Cardiac muscle cell (in vitro differentiated cells and primary cell): Measurements from ENCODE around the gene FAXC. TPM values are rescaled to one million over a fixed set of nuclear protein-coding genes. Genes with fewer than 3 reads are reported as not detected.

Experiments
- DNase-seq, 2 donors: peaks; one replicate each; pipeline versions ENCODE4 v3.0.0 to v3.0.0-alpha.2; 2010 to 2017; ENCODE audit warnings: low read depth in 1 of 2, low spot score in 1 of 2
- H3K27ac ChIP-seq: fragments of 200-600 bp; sonication (generic); 2 replicates; pipeline ENCODE4 v1.5.1; 2016
- H3K27me3 ChIP-seq: fragments of 200-600 bp; sonication (generic); 2 replicates; pipeline ENCODE4 v1.6.0; 2016; ENCODE audit warnings: control low read depth
- H3K36me3 ChIP-seq: fragments of 200-600 bp; sonication (generic); 2 replicates; pipeline ENCODE4 v1.5.1; 2016; ENCODE audit warnings: control low read depth
- H3K4me1 ChIP-seq: fragments of 200-600 bp; sonication (generic); 2 replicates; pipeline ENCODE4 v1.8.1; 2017; ENCODE audit warnings: low read depth, mild to moderate bottlenecking, mixed run types
- H3K4me3 ChIP-seq: fragments of 200-600 bp; sonication (generic); 2 replicates; pipeline ENCODE4 v1.5.1; 2016; ENCODE audit warnings: mild to moderate bottlenecking
- H3K9me3 ChIP-seq: fragments of 200-600 bp; sonication (generic); 2 replicates; pipeline ENCODE4 v1.5.1; 2017; ENCODE audit warnings: low read depth, mild to moderate bottlenecking, control low read depth
- polyA plus RNA-seq: library from polyadenylated mRNA; unstranded; fragments of >200 nt; fragmentation: Nextera tagmentation; extraction: Ambion mirVana; gene quantifications from 2 replicates; pipeline ENCODE4 v1.2.1, GENCODE V29; 2016
- total RNA-seq: library from RNA; depleted of rRNA; stranded (reverse); fragments of >200 nt; gene quantifications from 2 replicates; pipeline ENCODE4 v1.2.3, GENCODE V29; 2016
- TF ChIP-seq, protein P1 (sequence below): IDR thresholded peaks from 2 replicates; pipeline ENCODE4 v1.5.1; 2012; ENCODE audit warnings: low read depth, mild to moderate bottlenecking, low read length

The FAXC gene
- total and polyA plus RNA-seq, 2 experiments from 2014 or later = 0.30 to 2.7 TPM

DNA sequence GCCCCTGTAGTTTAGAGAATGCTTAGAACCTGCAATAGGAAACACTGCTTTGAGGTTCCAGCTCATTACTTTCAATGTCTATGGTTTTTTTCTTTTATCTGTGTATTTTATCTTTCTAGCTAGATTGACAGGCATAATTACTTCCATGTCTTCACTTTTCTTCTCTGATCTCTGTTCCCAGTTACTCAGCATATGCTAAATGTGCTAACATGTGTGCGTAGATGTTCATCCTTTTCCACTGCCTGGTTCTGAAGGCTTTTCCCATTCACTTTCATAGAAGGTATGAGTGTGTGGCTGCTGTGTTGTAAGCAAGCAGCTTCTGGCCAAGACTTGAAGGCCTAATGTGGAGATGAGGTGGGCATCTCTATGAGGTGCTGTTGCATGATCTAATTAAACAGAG is 38.9 kb downstream of the FAXC start:
- H3K27ac ChIP-seq = no peak overlapping the region
- no peaks in the 10 kb centered on the region for H3K4me1 ChIP-seq
- no peaks in the 10 kb centered on the region for H3K27me3 ChIP-seq
- no peak for DNase-seq
- no peaks in the 10 kb centered on the region for H3K36me3 ChIP-seq
- H3K4me3 ChIP-seq = no peak overlapping the region
- no peaks in the 10 kb centered on the region for H3K9me3 ChIP-seq
- TF ChIP-seq, protein P1, sequence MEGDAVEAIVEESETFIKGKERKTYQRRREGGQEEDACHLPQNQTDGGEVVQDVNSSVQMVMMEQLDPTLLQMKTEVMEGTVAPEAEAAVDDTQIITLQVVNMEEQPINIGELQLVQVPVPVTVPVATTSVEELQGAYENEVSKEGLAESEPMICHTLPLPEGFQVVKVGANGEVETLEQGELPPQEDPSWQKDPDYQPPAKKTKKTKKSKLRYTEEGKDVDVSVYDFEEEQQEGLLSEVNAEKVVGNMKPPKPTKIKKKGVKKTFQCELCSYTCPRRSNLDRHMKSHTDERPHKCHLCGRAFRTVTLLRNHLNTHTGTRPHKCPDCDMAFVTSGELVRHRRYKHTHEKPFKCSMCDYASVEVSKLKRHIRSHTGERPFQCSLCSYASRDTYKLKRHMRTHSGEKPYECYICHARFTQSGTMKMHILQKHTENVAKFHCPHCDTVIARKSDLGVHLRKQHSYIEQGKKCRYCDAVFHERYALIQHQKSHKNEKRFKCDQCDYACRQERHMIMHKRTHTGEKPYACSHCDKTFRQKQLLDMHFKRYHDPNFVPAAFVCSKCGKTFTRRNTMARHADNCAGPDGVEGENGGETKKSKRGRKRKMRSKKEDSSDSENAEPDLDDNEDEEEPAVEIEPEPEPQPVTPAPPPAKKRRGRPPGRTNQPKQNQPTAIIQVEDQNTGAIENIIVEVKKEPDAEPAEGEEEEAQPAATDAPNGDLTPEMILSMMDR = no peak

DNA sequence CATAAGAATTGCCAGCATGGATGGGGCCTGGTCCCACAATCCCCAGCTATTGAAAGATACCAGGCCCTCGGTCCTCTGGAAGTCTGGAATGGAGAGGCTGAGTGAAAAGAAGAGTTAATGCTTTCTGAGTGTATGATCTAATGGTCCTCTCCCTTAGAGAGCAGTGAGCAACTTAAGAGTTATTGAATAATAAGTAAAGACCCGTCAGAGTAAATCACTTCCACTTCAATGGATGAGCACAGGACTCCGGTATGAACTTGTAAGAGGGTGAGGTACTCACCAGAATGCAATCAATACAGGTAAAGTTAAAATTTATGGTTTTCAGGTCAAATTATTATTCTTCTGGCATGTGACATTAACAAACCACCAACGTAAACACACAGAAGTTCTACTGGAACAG is 39.9 kb downstream of the FAXC start:
- H3K9me3 ChIP-seq = no peaks in the 10 kb centered on the region
- H3K4me3 ChIP-seq = no peak overlapping the region
- H3K36me3 ChIP-seq = no peaks in the 10 kb centered on the region
- DNase-seq = no peak
- H3K27ac ChIP-seq = no peak overlapping the region
- no peaks in the 10 kb centered on the region for H3K27me3 ChIP-seq
- no peaks in the 10 kb centered on the region for H3K4me1 ChIP-seq
- TF ChIP-seq, protein P1 = no peak

DNA sequence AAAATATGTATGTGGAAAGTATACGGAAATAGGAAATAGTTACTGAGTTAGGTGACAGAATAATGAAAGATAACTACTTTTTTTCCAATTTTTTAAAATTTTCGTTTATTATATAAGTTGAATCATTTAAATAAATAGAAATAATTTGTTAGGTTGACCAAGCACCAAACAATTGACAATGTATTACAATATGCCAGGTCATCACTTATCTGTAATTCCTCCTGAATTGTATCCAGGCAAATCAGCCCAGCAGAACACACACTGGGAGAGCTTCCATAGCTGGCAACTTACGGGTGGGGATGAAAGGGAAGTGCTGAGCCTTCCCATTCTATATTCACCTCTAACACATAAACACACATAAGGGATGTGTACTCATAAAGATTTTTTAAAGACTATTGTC is 40.7 kb downstream of the FAXC start:
- Histone ChIP-seq H3K27ac (no peak overlapping the region), H3K36me3 (no peaks in the 10 kb centered on the region), H3K9me3 (no peaks in the 10 kb centered on the region), H3K4me1 (no peaks in the 10 kb centered on the region), H3K4me3 (no peak overlapping the region), H3K27me3 (no peaks in the 10 kb centered on the region)
- TF ChIP-seq, protein P1 = no peak
- no peak for DNase-seq

DNA sequence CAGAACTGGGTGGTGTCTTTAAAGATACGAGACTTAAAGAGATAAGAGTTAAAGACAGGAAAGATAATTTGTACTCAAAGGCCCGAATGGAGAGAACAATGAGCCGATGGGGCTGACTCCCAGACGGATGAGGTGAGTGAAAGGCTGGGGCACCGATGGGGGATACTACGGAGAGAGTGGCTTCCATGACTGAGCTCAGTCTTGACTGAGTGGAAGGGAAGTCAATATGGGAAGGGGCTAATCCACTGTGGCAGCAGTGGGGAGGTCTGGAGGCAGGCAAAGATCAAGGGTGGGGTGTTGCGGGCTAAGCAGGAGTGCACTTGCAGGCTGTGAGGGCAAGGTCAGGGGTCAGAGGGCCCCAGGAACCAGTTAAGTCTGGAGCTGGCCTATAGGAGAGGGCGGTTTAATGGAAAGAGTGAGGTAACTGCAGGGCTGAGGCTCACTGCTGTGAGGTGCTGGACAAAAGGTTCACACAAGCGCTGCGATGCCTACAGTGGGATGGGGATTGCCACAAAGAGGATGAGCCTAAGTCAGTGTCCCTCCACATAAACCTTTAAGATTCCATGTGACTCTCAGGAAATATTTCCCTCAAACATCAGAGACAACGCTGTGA is 42.1 kb downstream of the FAXC start:
- TF ChIP-seq, protein P1 = no peak
- H3K9me3 ChIP-seq = no peaks in the 10 kb centered on the region
- no peaks in the 10 kb centered on the region for H3K4me1 ChIP-seq
- no peaks in the 10 kb centered on the region for H3K36me3 ChIP-seq
- no peak for DNase-seq
- no peak overlapping the region for H3K4me3 ChIP-seq
- no peak overlapping the region for H3K27ac ChIP-seq
- no peaks in the 10 kb centered on the region for H3K27me3 ChIP-seq

DNA sequence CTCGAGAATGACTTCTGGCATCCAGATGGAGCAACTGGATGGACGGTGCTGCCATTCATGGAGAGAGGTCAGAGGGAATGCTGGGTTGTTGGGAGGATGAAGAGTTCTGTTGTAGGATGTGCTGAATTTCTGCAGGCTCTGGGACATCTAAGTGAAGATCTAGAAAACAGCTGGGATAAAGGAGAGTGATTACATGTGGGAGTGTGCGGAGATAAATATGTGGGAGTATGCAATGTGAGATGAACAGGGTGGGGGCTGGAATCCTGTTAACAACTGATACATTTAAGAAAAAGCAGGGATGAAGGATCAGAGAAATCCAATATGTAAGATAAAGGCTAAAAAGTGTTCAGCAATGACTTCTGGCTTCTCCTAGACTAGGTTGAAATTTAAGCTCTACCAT is 43.1 kb downstream of the FAXC start:
- Histone ChIP-seq H3K27ac (no peak overlapping the region), H3K9me3 (no peaks in the 10 kb centered on the region), H3K4me1 (no peaks in the 10 kb centered on the region), H3K4me3 (no peak overlapping the region), H3K36me3 (no peaks in the 10 kb centered on the region), H3K27me3 (no peaks in the 10 kb centered on the region)
- no peak for DNase-seq
- TF ChIP-seq, protein P1 = no peak

DNA sequence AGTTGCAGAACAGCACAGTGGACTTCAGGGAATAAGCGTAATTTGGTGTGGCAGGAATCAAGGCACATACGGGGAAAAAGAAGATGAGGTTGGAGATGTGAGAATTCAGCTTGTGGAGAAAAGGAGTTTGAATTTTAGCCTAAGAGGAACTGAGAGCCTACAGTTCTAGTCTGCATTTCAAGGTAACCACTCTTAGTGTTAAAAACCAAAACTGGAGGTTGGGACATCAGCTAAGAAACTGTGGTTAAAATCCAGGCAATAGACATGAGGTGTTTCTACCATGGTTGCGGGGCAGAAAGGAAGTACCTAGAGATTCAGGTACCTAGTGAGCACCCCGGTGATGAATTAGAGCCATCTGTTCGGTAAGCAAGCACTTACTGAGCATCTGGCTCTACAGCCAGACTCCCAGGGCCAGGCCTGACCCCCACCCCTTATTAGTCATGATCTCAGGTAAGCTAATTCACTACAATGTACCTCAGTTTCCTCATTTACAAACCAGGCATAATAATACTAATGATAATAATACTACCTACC is 44.4 kb downstream of the FAXC start:
- DNase-seq = no peak
- Histone ChIP-seq H3K27ac (no peak overlapping the region), H3K27me3 (no peaks in the 10 kb centered on the region), H3K9me3 (no peaks in the 10 kb centered on the region), H3K4me1 (no peaks in the 10 kb centered on the region), H3K4me3 (no peak overlapping the region), H3K36me3 (no peaks in the 10 kb centered on the region)
- TF ChIP-seq, protein P1 = no peak
